HepG2 (cell line): ENCODE data around the gene NINJ2. TPM values are rescaled to one million over a fixed set of nuclear protein-coding genes. Genes with fewer than 3 reads are reported as not detected.
A peak's percentile ranks its signal among the peaks of the same experiment; 100 is the strongest.

Experiments
- BCL3 ChIP-seq: sonication (generic); formaldehyde crosslinking; IDR thresholded peaks from 2 replicates; pipeline ENCODE4 v1.5.1; 2020; ENCODE audit warnings: mild to moderate bottlenecking, missing genetic modification reagents, moderate library complexity
- CREM ChIP-seq, 2 experiments: sonication (generic) in 1 of 2; formaldehyde crosslinking in 1 of 2; IDR thresholded peaks; 2 replicates each; pipeline versions ENCODE4 v1.4.0 to v1.6.1; 2016 to 2020; ENCODE audit warnings: antibody characterized with exemption in 1 of 2, mild to moderate bottlenecking in 1 of 2, missing genetic modification reagents in 1 of 2
- DMAP1 ChIP-seq: IDR thresholded peaks from 2 replicates; pipeline ENCODE4 v1.6.1; 2016
- HNRNPL ChIP-seq: fragments of 200-400 bp; formaldehyde crosslinking; IDR thresholded peaks from 2 replicates; pipeline ENCODE4 v1.6.1; 2017; ENCODE audit warnings: mild to moderate bottlenecking, low read depth, low read length
- HOXA5 ChIP-seq: sonication (generic); formaldehyde crosslinking; IDR thresholded peaks from 2 replicates; pipeline ENCODE4 v1.4.0; 2020; ENCODE audit warnings: missing genetic modification reagents
- KMT2A ChIP-seq: sonication (generic); formaldehyde crosslinking; IDR thresholded peaks from 2 replicates; pipeline ENCODE4 v1.4.0; 2020; ENCODE audit warnings: missing genetic modification reagents
- MYC ChIP-seq: sonication (generic); formaldehyde crosslinking; IDR thresholded peaks from 2 replicates; pipeline ENCODE4 v1.9.0; 2021; ENCODE audit warnings: missing genetic modification reagents, borderline replicate concordance
- MZF1 ChIP-seq: sonication (generic); formaldehyde crosslinking; IDR thresholded peaks from 2 replicates; pipeline ENCODE4 v1.8.1; 2023; ENCODE audit warnings: mild to moderate bottlenecking, missing genetic modification reagents, borderline replicate concordance
- NFE2 ChIP-seq: sonication (generic); formaldehyde crosslinking; IDR thresholded peaks from 2 replicates; pipeline ENCODE4 v1.4.0; 2020; ENCODE audit warnings: missing genetic modification reagents
- NFKBIZ ChIP-seq: IDR thresholded peaks from 2 replicates; pipeline ENCODE4 v1.6.1; 2018; ENCODE audit warnings: missing genetic modification reagents, missing compliant biosample characterization
- PHF5A ChIP-seq: IDR thresholded peaks from one replicate; pipeline ENCODE4 v1.6.1; 2018; ENCODE audit warnings: low read depth, missing genetic modification reagents; ENCODE audit not compliant: unreplicated experiment
- RFX5 ChIP-seq: IDR thresholded peaks from 2 replicates; pipeline ENCODE4 v1.6.1; 2011; ENCODE audit warnings: low read depth, low read length, improper control_type of control experiment
- ZBTB20 ChIP-seq: sonication (generic); formaldehyde crosslinking; IDR thresholded peaks from 2 replicates; pipeline ENCODE4 v1.8.1; 2023; ENCODE audit warnings: missing genetic modification reagents, low read depth, mild to moderate bottlenecking, borderline replicate concordance
- ZFX ChIP-seq: sonication (generic); formaldehyde crosslinking; IDR thresholded peaks from 2 replicates; pipeline ENCODE4 v1.4.0; 2020; ENCODE audit warnings: mild to moderate bottlenecking, low read depth, missing genetic modification reagents, moderate library complexity
- ZGPAT ChIP-seq: IDR thresholded peaks from 2 replicates; pipeline ENCODE4 v1.6.1; 2016; ENCODE audit warnings: mild to moderate bottlenecking
- ZNF17 ChIP-seq: sonication (generic); formaldehyde crosslinking; IDR thresholded peaks from 2 replicates; pipeline ENCODE4 v1.5.0; 2020; ENCODE audit warnings: mild to moderate bottlenecking, missing genetic modification reagents
- ZNF18 ChIP-seq: sonication (generic); formaldehyde crosslinking; IDR thresholded peaks from 2 replicates; pipeline ENCODE4 v1.8.0; 2022; ENCODE audit warnings: mild to moderate bottlenecking, missing genetic modification reagents; ENCODE audit not compliant: insufficient replicate concordance
- ZNF263 ChIP-seq: sonication (generic); formaldehyde crosslinking; IDR thresholded peaks from 2 replicates; pipeline ENCODE4 v1.4.0; 2020; ENCODE audit warnings: missing genetic modification reagents
- ZNF460 ChIP-seq: sonication (generic); formaldehyde crosslinking; IDR thresholded peaks from 2 replicates; pipeline ENCODE4 v1.5.1; 2020; ENCODE audit warnings: missing genetic modification reagents, mild to moderate bottlenecking, borderline replicate concordance
- ZNF550 ChIP-seq: sonication (generic); formaldehyde crosslinking; IDR thresholded peaks from 2 replicates; pipeline ENCODE4 v1.4.0; 2020; ENCODE audit warnings: mild to moderate bottlenecking, missing genetic modification reagents, borderline replicate concordance
- ZNF567 ChIP-seq: sonication (generic); formaldehyde crosslinking; IDR thresholded peaks from 2 replicates; pipeline ENCODE4 v1.8.1; 2023; ENCODE audit warnings: mild to moderate bottlenecking, missing genetic modification reagents, borderline replicate concordance
- ZNF687 ChIP-seq: sonication (generic); formaldehyde crosslinking; IDR thresholded peaks from 2 replicates; pipeline ENCODE4 v1.5.1; 2020; ENCODE audit warnings: mild to moderate bottlenecking, missing genetic modification reagents, moderate library complexity
- polyA plus RNA-seq, 8 experiments: library from polyadenylated mRNA; depleted of rRNA in 3 of 8; stranded (reverse) in 7 of 8; unstranded in 1 of 8; fragments of >200 nt; fragmentation: Illumina TruSeq in 4 of 8; extraction: Trizol in 4 of 8; gene quantifications; 2 replicates each; pipeline versions ENCODE4 v1.2.1 to v1.2.3, GENCODE V29; 2011 to 2016; ENCODE audit warnings: low read depth in 4 of 8, missing spikeins in 1 of 8, mixed read lengths in 1 of 8; ENCODE audit not compliant: insufficient read depth in 1 of 8
- total RNA-seq, 5 experiments: library from RNA; depleted of rRNA; stranded (reverse); fragments of >200 nt; fragmentation: Illumina TruSeq; extraction: Trizol; gene quantifications; 2 replicates each; pipeline ENCODE4 v1.2.3, GENCODE V29; 2016; ENCODE audit warnings: low read depth in 1 of 5

Gene NINJ2
- total and polyA plus RNA-seq, 2 of the 13 experiments (the other 11 are each of a cell fraction or from before 2014, with no cell fraction given): 0.62 to 3.8 TPM

- TF ChIP-seq BCL3: no peak
- no peak for TF ChIP-seq ZNF460
- no peak for TF ChIP-seq ZNF567 (CRISPR knock-in tag)
- TF ChIP-seq ZNF18 (CRISPR knock-in tag): no peak
- no peak for TF ChIP-seq HOXA5
- no peak for TF ChIP-seq ZNF550
- TF ChIP-seq NFE2 (CRISPR knock-in tag): no peak
- TF ChIP-seq ZFX (CRISPR knock-in tag): peak; percentile 65
- TF ChIP-seq MYC (CRISPR knock-in tag): peak; percentile 75; the same call in 1 of the 2 replicates
- TF ChIP-seq HNRNPL: peak; percentile 92
- TF ChIP-seq ZNF687 (CRISPR knock-in tag): peak; percentile 96
- TF ChIP-seq ZNF263: no peak
- TF ChIP-seq ZNF17 (CRISPR knock-in tag): no peak
- TF ChIP-seq ZGPAT (CRISPR knock-in tag): peak; percentile 25; the same call in 1 of the 2 replicates
- no peak for TF ChIP-seq KMT2A (CRISPR knock-in tag)
- TF ChIP-seq PHF5A (CRISPR knock-in tag): no peak
- 0 out of 2 replicates have a peak, but pooled peaks have one; percentile 45 for TF ChIP-seq DMAP1 (CRISPR knock-in tag)
- TF ChIP-seq MZF1: no peak
- no peak for TF ChIP-seq RFX5
- no peak for TF ChIP-seq ZBTB20 (CRISPR knock-in tag)
- TF ChIP-seq CREM (IDR thresholded peaks at IDR 0.05): no peak
- TF ChIP-seq CREM (CRISPR knock-in tag; IDR thresholded peaks at IDR 0.05): no peak
- TF ChIP-seq NFKBIZ (CRISPR knock-in tag): no peak
Measured at GRCh38 chr12:571795-572531, 91.3 kb downstream of the NINJ2 start (continued).
